ENCODE data around the gene R3HDM1. TPM values are rescaled to one million over a fixed set of nuclear protein-coding genes. Genes with fewer than 3 reads are reported as not detected.
A peak's percentile ranks its signal among the peaks of the same experiment; 100 is the strongest.

R3HDM1 gene
- total RNA-seq, 1 donor from 2014 or later = 18.2 TPM

DNA sequence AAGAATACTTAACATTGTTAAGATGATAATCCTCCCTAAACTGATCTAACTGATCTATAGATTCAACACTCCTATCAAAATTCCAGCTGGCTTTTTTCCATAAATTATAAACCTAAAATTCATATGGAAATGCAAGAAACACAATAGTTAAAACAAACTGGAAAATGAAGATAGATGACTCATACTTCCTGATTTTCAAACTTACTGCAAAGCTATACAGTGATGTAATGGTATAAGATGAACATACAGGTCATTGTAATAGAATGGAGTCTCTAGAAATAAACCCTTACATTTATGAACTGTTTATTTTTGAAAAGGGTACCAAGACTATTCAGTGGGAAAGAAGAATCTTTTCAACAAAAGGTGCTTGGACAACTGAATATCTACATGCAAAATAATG lies 242.6 kb downstream of the R3HDM1 start:
- DNase-seq (ENCODE audit: extremely low spot score in 2 of 2) = no peak
- Histone ChIP-seq H3K9me3 (no peaks in the 10 kb centered on the region), H3K4me1 (no peaks in the 10 kb centered on the region), H3K4me3 (no peak overlapping the region), H3K36me3 (peaks cover 8 to 92% of the 10 kb centered on the region in 2 donors), H3K27ac (no peak overlapping the region), H3K27me3 (no peaks in the 10 kb centered on the region)
- intact Hi-C loops (cut with DNase I) = no loop called here
- TF ChIP-seq POLR2A (IDR thresholded peaks at IDR 0.05) (no peak), POLR2AphosphoS5 (IDR thresholded peaks at IDR 0.05; ENCODE audit: insufficient read depth in 1 of 2, low read depth in 1 of 2) (no peak)
- TF ChIP-seq, protein P1, sequence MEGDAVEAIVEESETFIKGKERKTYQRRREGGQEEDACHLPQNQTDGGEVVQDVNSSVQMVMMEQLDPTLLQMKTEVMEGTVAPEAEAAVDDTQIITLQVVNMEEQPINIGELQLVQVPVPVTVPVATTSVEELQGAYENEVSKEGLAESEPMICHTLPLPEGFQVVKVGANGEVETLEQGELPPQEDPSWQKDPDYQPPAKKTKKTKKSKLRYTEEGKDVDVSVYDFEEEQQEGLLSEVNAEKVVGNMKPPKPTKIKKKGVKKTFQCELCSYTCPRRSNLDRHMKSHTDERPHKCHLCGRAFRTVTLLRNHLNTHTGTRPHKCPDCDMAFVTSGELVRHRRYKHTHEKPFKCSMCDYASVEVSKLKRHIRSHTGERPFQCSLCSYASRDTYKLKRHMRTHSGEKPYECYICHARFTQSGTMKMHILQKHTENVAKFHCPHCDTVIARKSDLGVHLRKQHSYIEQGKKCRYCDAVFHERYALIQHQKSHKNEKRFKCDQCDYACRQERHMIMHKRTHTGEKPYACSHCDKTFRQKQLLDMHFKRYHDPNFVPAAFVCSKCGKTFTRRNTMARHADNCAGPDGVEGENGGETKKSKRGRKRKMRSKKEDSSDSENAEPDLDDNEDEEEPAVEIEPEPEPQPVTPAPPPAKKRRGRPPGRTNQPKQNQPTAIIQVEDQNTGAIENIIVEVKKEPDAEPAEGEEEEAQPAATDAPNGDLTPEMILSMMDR (IDR thresholded peaks at IDR 0.05) = no peak

MicroRNAs within 50 kb of the gene (microRNA counts, 767-probe panel; counts per million panel counts)
- 238 to 261 counts per million in 2 donors for microRNA hsa-miR-128

Small RNAs within 50 kb of the gene (microRNA-seq; reads per million reads assigned to microRNA genes)
- gene MIR128-1 (ENCODE audit: borderline number of aligned reads, borderline replicate concordance) = 111 reads per million, percentile 55 among the genes with 10 or more reads in this experiment

Small RNAs within 50 kb of the gene (small RNA-seq; reads per million reads assigned to genes)
- gene MIR128-1 = 2.9 reads per million, percentile 74 among the genes with 10 or more reads in this experiment
- not detected for gene RNU6-512P

Other genes starting within 250 kb of the R3HDM1 start
- 1.5 TPM for gene ZRANB3, start 266 bp upstream of the R3HDM1 start, total RNA-seq
- gene UBXN4, start 210.4 kb downstream of the R3HDM1 start, total RNA-seq = 51.6 TPM

All from vagina (tissue), 2 donors.